CD4-positive, alpha-beta T cell treated with Interleukin-15 for 1 hour (primary cell): ENCODE results near the gene GPR176.

Source experiments
- DNase-seq: peaks from one replicate; pipeline ENCODE4 v3.0.0-alpha.2; 2020

GPR176 gene

GRCh38 chr15:39888243-39888642 lies 31.8 kb downstream of the GPR176 start:
- no peak for DNase-seq

GRCh38 chr15:39887832-39888231 lies 32.2 kb downstream of the GPR176 start:
- DNase-seq = no peak

GRCh38 chr15:39887211-39887610 lies 32.9 kb downstream of the GPR176 start:
- no peak for DNase-seq

- DNase-seq = no peak
Observed at GRCh38 chr15:39886418-39886817, 33.6 kb downstream of the GPR176 start.

GRCh38 chr15:39885099-39885777 lies 34.8 kb downstream of the GPR176 start:
- DNase-seq = no peak

- no peak for DNase-seq
Observed at GRCh38 chr15:39884351-39884750, 35.7 kb downstream of the GPR176 start.

- no peak for DNase-seq
Observed at GRCh38 chr15:39882602-39883001, 37.5 kb downstream of the GPR176 start.

- DNase-seq = no peak
Observed at GRCh38 chr15:39881790-39882189, 38.3 kb downstream of the GPR176 start.

GRCh38 chr15:39880718-39881387 lies 39.2 kb downstream of the GPR176 start:
- no peak for DNase-seq

- no peak for DNase-seq
Observed at GRCh38 chr15:39878406-39878785, 41.7 kb downstream of the GPR176 start.

GRCh38 chr15:39874890-39875549 lies 45.0 kb downstream of the GPR176 start:
- DNase-seq = no peak

GRCh38 chr15:39873978-39874377 lies 46.1 kb downstream of the GPR176 start:
- DNase-seq = no peak

GRCh38 chr15:39870537-39870936 lies 49.5 kb downstream of the GPR176 start:
- DNase-seq = no peak

- DNase-seq = no peak
Observed at GRCh38 chr15:39869858-39870515, 50.1 kb downstream of the GPR176 start.

GRCh38 chr15:39869254-39869653 lies 50.8 kb downstream of the GPR176 start:
- no peak for DNase-seq

- no peak for DNase-seq
Observed at GRCh38 chr15:39868396-39868795, 51.7 kb downstream of the GPR176 start.

GRCh38 chr15:39864116-39864515 lies 56.0 kb downstream of the GPR176 start:
- no peak for DNase-seq

- DNase-seq = no peak
Observed at GRCh38 chr15:39860871-39861270, 59.2 kb downstream of the GPR176 start.

GRCh38 chr15:39860200-39860599 lies 59.9 kb downstream of the GPR176 start:
- no peak for DNase-seq

GRCh38 chr15:39859636-39860035 lies 60.4 kb downstream of the GPR176 start:
- DNase-seq = no peak

GRCh38 chr15:39857132-39857531 lies 62.9 kb downstream of the GPR176 start:
- DNase-seq = no peak

GRCh38 chr15:39856357-39856756 lies 63.7 kb downstream of the GPR176 start:
- no peak for DNase-seq

- no peak for DNase-seq
Observed at GRCh38 chr15:39855400-39855799, 64.7 kb downstream of the GPR176 start.

GRCh38 chr15:39854161-39854560 lies 65.9 kb downstream of the GPR176 start:
- no peak for DNase-seq
